ENCODE measurements around the gene LRRC34.
A peak's percentile ranks its signal among the peaks of the same experiment; 100 is the strongest.

Gene LRRC34, protein sequence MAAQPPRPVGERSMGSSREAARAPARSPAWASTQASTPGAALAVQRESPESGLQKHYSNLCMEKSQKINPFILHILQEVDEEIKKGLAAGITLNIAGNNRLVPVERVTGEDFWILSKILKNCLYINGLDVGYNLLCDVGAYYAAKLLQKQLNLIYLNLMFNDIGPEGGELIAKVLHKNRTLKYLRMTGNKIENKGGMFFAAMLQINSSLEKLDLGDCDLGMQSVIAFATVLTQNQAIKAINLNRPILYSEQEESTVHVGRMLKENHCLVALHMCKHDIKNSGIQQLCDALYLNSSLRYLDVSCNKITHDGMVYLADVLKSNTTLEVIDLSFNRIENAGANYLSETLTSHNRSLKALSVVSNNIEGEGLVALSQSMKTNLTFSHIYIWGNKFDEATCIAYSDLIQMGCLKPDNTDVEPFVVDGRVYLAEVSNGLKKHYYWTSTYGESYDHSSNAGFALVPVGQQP

DNA sequence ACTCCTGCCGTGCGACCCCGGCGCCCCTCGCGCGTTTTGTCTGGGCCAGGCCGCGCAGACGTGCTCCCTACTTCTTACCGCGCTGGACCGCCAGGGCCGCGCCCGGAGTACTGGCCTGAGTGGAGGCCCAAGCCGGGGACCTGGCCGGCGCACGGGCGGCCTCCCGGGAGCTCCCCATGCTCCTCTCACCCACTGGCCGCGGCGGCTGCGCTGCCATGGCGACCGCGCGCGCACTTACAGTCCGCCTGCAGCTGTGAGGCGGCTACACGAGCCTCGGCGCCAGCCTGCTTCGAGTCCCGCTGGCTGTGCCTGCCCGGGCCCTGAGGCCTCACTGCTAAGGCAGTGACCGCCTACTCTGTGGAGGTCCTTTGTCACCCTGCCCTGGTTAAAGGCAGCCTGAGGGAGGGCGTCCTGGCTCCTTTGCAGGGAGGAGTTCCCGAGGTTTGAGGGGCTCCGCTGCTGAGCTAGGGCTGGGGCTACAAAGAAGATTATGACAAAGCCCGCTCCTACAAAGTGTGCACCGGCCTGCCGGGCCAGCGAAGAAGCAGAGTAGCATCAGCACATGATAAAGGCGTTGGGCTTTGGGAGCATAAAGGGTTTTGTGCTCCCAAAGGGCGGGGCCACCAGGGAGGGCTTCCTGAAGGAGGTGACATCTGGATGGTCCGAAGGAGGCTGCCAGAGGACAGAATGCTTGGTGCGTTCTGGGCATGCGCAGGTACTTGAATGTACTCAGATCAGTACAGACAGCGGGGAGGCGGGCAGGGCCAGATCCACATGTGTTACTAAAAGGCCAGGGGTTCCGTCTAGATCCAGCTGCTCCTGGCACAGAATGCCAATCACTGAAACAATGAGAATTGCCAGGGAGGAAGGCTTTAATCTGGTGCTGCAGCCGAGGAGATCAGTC, at the start of gene LRRC34, which contains the start of gene LRRIQ4:
Gene LRRC34 (minus strand): TSS at position 573 of the 904 bp plus-strand sequence. CDS start 356 bp downstream, at position 217.
Gene LRRIQ4 (plus strand): TSS at position 539 of the 904 bp plus-strand sequence. CDS start 9,052 bp downstream, outside the sequence.
- TF ChIP-seq FOXA1 (IDR thresholded peaks at IDR 0.05) (no peak), HDGF (IDR thresholded peaks at IDR 0.05; ENCODE audit: borderline replicate concordance) (no peak), L3MBTL2 (conservative IDR thresholded peaks at IDR 0.05) (peak; percentile 83), BHLHE40 (IDR thresholded peaks at IDR 0.05; ENCODE audit: borderline replicate concordance) (no peak), FOXM1 (IDR thresholded peaks at IDR 0.05; ENCODE audit: borderline replicate concordance) (no peak), ARNT (IDR thresholded peaks at IDR 0.05) (no peak), LEF1 (IDR thresholded peaks at IDR 0.05; ENCODE audit: borderline replicate concordance) (no peak), SUZ12 (IDR thresholded peaks at IDR 0.05) (no peak)
- TF ChIP-seq, protein P1, sequence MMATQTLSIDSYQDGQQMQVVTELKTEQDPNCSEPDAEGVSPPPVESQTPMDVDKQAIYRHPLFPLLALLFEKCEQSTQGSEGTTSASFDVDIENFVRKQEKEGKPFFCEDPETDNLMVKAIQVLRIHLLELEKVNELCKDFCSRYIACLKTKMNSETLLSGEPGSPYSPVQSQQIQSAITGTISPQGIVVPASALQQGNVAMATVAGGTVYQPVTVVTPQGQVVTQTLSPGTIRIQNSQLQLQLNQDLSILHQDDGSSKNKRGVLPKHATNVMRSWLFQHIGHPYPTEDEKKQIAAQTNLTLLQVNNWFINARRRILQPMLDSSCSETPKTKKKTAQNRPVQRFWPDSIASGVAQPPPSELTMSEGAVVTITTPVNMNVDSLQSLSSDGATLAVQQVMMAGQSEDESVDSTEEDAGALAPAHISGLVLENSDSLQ (IDR thresholded peaks at IDR 0.05): no peak
- CTCF ChIA-PET: no interaction called here
- POLR2A ChIA-PET: interaction anchor here (1.3 to 2.4 kb wide), 3 partner anchors 39 to 43 kb away, joined by 4 to 12 read pairs (median 4); partner anchors contain the start of genes ACTRT3 and MYNN
- peak; percentile 70 for DNase-seq (ENCODE audit: extremely low spot score)

DNA sequence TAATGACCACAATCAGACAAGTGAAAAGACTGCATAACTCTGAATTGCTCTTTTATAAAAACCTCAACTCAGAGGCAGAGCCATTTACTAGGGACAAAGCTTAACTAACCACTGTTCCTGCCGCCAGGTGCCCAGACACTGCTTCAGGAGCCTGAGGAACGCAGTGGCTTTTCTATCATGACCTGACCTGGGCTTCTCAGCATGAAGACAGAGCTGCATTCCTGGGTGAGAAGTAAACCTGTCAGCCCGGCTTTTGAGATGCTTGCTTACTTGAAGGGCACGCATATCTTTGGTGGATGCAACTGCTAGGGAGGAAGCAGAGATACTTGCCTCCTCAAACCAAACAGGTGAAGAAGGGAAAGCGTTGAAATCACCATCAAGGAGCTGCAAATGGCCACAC, 49.2 kb upstream of the LRRC34 start:
- CTCF ChIA-PET: interaction anchor here (0.8 kb wide), 1 partner anchor 140 kb away, joined by 3 read pairs; no protein-coding TSS in a partner anchor
- no peak for TF ChIP-seq TARDBP (IDR thresholded peaks at IDR 0.05)
- TF ChIP-seq CTBP1 (IDR thresholded peaks at IDR 0.05; ENCODE audit: borderline replicate concordance): no peak
- no peak for TF ChIP-seq ZNF384 (IDR thresholded peaks at IDR 0.05)
- TF ChIP-seq SP1 (IDR thresholded peaks at IDR 0.05): no peak
- TF ChIP-seq, protein P1 (IDR thresholded peaks at IDR 0.05): no peak
- no peak for TF ChIP-seq L3MBTL2 (conservative IDR thresholded peaks at IDR 0.05)
- no peak for TF ChIP-seq SUZ12 (IDR thresholded peaks at IDR 0.05)
- no peak for TF ChIP-seq BHLHE40 (IDR thresholded peaks at IDR 0.05; ENCODE audit: borderline replicate concordance)
- TF ChIP-seq ELF4 (IDR thresholded peaks at IDR 0.05): no peak
- TF ChIP-seq FOXK2 (IDR thresholded peaks at IDR 0.05): no peak
- no peak for TF ChIP-seq HDGF (IDR thresholded peaks at IDR 0.05; ENCODE audit: borderline replicate concordance)
- TF ChIP-seq FOXA1 (IDR thresholded peaks at IDR 0.05): no peak
- no peak for TF ChIP-seq LEF1 (IDR thresholded peaks at IDR 0.05; ENCODE audit: borderline replicate concordance)
- no peak for TF ChIP-seq ARNT (IDR thresholded peaks at IDR 0.05)
- no peak for TF ChIP-seq FOXM1 (IDR thresholded peaks at IDR 0.05; ENCODE audit: borderline replicate concordance)
- no peak for TF ChIP-seq NFRKB (IDR thresholded peaks at IDR 0.05)
- no peak for DNase-seq (ENCODE audit: extremely low spot score)

DNA sequence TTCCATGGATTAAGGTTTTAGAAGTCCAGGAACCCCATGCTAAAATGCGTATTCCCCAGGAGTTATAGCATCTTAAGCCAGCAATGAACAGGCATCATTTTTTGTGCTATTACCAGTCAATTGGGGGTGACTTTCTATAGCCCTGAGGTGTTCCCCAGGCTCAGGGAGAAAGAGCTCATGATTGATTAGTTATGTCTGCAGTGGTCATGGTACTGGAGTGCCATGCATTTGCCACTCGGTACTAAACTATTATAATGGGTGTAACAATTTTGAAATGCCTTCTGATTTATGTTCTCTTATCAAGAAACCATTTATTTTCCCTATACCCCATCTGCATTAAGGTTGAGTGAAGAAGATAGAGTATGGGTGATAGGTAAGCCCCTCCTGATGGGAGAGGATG, 45.1 kb upstream of the LRRC34 start:
- POLR2A ChIA-PET: no interaction called here
- CTCF ChIA-PET: no interaction called here
- TF ChIP-seq HDGF (IDR thresholded peaks at IDR 0.05; ENCODE audit: borderline replicate concordance): no peak
- TF ChIP-seq ELF4 (IDR thresholded peaks at IDR 0.05): no peak
- no peak for TF ChIP-seq FOXM1 (IDR thresholded peaks at IDR 0.05; ENCODE audit: borderline replicate concordance)
- no peak for TF ChIP-seq FOXA1 (IDR thresholded peaks at IDR 0.05)
- TF ChIP-seq L3MBTL2 (conservative IDR thresholded peaks at IDR 0.05): no peak
- no peak for TF ChIP-seq LEF1 (IDR thresholded peaks at IDR 0.05; ENCODE audit: borderline replicate concordance)
- no peak for DNase-seq (ENCODE audit: extremely low spot score)

More for the DNA sequence above, 49.2 kb upstream of the LRRC34 start:
- POLR2A ChIA-PET: interaction anchor here (1.3 kb wide), 1 partner anchor 104 kb away, joined by 4 read pairs; no protein-coding TSS in a partner anchor

DNA sequence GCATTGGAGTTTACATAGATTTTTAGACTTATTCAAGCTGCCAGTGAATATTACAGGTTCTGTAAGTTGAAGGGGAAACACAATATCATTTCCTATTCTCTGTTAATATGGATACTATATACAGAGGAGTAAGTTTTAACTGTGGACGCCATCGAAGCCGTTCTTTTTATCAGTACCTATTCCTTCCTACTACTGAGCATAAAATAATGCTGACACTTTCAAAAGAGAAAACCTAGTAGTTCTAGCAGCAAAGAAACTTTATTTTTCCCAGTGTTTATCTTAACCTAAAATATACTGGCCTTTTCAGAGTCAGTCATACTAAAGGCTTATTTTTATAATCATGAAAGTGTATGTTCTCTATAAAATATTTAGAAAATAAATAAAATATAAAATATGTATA, 42.8 kb upstream of the LRRC34 start:
- POLR2A ChIA-PET: no interaction called here
- CTCF ChIA-PET: no interaction called here
- DNase-seq (ENCODE audit: extremely low spot score): no peak
- no peak for TF ChIP-seq FOXA1 (IDR thresholded peaks at IDR 0.05)
- TF ChIP-seq, protein P1 (IDR thresholded peaks at IDR 0.05): no peak
- no peak for TF ChIP-seq SP1 (IDR thresholded peaks at IDR 0.05)
- TF ChIP-seq BHLHE40 (IDR thresholded peaks at IDR 0.05; ENCODE audit: borderline replicate concordance): no peak
- no peak for TF ChIP-seq ARNT (IDR thresholded peaks at IDR 0.05)
- TF ChIP-seq FOXK2 (IDR thresholded peaks at IDR 0.05): no peak
- TF ChIP-seq HDGF (IDR thresholded peaks at IDR 0.05; ENCODE audit: borderline replicate concordance): no peak
- no peak for TF ChIP-seq CTBP1 (IDR thresholded peaks at IDR 0.05; ENCODE audit: borderline replicate concordance)
- TF ChIP-seq LEF1 (IDR thresholded peaks at IDR 0.05; ENCODE audit: borderline replicate concordance): no peak
- no peak for TF ChIP-seq TARDBP (IDR thresholded peaks at IDR 0.05)
- no peak for TF ChIP-seq SUZ12 (IDR thresholded peaks at IDR 0.05)
- TF ChIP-seq ZNF384 (IDR thresholded peaks at IDR 0.05): no peak
- TF ChIP-seq L3MBTL2 (conservative IDR thresholded peaks at IDR 0.05): no peak
- TF ChIP-seq ELF4 (IDR thresholded peaks at IDR 0.05): no peak
- no peak for TF ChIP-seq NFRKB (IDR thresholded peaks at IDR 0.05)
- no peak for TF ChIP-seq FOXM1 (IDR thresholded peaks at IDR 0.05; ENCODE audit: borderline replicate concordance)

DNA sequence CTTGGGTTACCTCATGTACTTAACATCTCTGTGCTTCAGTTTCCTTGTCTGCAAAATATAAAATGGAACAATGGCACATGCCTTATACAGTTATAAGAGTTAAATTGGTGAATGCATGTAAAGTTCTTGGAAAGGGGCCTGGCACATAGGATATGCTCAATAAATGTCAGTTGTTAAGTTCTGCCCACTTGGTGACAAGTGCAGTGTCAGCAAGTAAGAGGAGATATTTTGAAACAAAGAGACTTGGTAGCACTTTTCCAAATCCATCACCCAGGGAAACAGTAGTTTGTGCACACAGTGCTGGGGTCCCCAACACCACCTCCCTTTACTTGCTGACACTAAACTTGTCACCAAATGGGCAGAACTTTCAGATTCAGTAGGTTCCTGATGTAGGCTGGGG, 37.9 kb upstream of the LRRC34 start:
- no peak for DNase-seq (ENCODE audit: extremely low spot score)
- CTCF ChIA-PET: no interaction called here
- POLR2A ChIA-PET: no interaction called here
- no peak for TF ChIP-seq L3MBTL2 (conservative IDR thresholded peaks at IDR 0.05)
- TF ChIP-seq NFRKB (IDR thresholded peaks at IDR 0.05): no peak
- no peak for TF ChIP-seq SUZ12 (IDR thresholded peaks at IDR 0.05)
- no peak for TF ChIP-seq ZNF384 (IDR thresholded peaks at IDR 0.05)
- no peak for TF ChIP-seq CTBP1 (IDR thresholded peaks at IDR 0.05; ENCODE audit: borderline replicate concordance)
- no peak for TF ChIP-seq FOXM1 (IDR thresholded peaks at IDR 0.05; ENCODE audit: borderline replicate concordance)
- no peak for TF ChIP-seq FOXA1 (IDR thresholded peaks at IDR 0.05)
- no peak for TF ChIP-seq ARNT (IDR thresholded peaks at IDR 0.05)
- TF ChIP-seq, protein P1 (IDR thresholded peaks at IDR 0.05): no peak
- TF ChIP-seq TARDBP (IDR thresholded peaks at IDR 0.05): no peak
- no peak for TF ChIP-seq HDGF (IDR thresholded peaks at IDR 0.05; ENCODE audit: borderline replicate concordance)
- no peak for TF ChIP-seq LEF1 (IDR thresholded peaks at IDR 0.05; ENCODE audit: borderline replicate concordance)
- no peak for TF ChIP-seq FOXK2 (IDR thresholded peaks at IDR 0.05)
- no peak for TF ChIP-seq BHLHE40 (IDR thresholded peaks at IDR 0.05; ENCODE audit: borderline replicate concordance)
- no peak for TF ChIP-seq ELF4 (IDR thresholded peaks at IDR 0.05)
- TF ChIP-seq SP1 (IDR thresholded peaks at IDR 0.05): no peak

All from HEK293T (cell line).